T-helper 9 cell (primary cell): ENCODE measurements around the gene MYO1A.

Source experiments
- DNase-seq: peaks from one replicate; pipeline ENCODE4 v3.0.0-alpha.2; 2020
- total RNA-seq, 2 donors: gene quantifications; one replicate each; lab custom pipeline; 2026; lab: John Stamatoyannopoulos, UW

MYO1A gene
- 0 to 0.48 reads per million in 2 donors for total RNA-seq

GRCh38 chr12:57049890-57050289 lies at the start of gene MYO1A:
MYO1A (minus strand) TSS chr12:57050129; CDS start chr12:57048323, 1,806 bp downstream.
- no peak for DNase-seq

GRCh38 chr12:57099047-57099714 lies 49.3 kb upstream of the MYO1A start:
- no peak for DNase-seq

GRCh38 chr12:57098546-57098945 lies 48.6 kb upstream of the MYO1A start:
- no peak for DNase-seq

- DNase-seq, result no peak
Measured at GRCh38 chr12:57097554-57097835, 47.6 kb upstream of the MYO1A start.

DNA sequence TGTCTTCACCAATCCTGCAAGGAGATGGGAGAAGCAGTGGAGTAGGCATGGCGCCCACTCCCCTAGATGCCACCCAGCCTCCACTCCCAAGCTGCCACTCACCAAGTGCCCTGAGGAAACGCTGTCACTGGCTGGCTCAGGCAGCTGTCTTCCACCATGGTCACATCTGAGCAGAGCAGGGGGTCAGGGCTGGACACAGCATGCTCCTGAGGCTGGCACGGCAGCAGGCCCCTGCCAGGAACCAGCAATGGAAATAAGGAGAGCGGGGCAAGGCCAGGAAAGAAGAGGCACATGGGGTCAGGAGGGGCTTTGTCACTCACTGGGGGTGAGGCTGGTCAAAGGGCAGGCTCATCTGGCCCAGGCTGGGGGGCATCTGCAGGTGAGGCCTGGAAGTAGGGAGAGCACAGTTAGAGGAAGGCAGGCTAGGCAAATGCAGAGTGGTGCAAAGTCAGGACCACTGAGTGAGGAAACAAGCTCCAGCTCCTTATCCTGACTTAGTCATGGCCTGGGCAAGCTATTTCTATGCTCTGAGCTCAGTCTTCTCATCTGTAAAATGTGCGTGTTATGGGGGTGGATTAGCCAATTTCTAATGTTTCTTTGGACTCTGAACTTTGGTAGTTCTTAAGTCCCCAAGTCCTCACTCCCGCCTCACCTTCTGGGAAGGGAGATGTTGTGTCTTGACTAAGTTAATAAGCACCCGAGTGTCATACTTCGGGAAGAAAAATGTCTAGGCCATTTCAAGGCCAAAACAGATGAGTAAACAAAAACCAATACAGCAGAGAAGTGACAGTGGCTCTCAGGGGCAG lies 47.0 kb upstream of the MYO1A start:
- DNase-seq, result no peak

DNA sequence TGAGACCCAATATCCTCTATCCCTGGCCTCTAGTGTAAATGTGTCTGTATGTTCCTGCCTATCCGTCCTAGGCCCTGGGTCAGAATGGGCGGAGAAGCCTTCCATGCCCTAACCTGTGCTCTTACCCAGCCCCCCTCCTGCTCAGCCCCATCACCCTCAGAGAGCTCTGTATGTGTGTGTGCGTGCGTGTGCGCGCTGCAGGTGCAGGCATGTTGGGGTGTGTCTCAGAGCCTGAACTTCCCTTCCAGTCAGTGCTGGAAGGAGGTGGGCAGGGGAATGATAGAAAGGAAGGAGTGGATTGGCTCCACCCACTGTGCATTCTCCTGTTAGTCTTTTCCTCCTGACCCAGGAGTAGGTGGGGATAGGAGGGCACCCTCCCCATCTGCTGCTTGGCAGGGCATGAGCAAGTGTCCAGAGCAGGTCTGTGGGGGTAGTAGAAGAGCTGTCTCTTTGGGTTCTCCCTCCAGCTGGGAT lies 46.2 kb upstream of the MYO1A start:
- DNase-seq, result no peak

DNA sequence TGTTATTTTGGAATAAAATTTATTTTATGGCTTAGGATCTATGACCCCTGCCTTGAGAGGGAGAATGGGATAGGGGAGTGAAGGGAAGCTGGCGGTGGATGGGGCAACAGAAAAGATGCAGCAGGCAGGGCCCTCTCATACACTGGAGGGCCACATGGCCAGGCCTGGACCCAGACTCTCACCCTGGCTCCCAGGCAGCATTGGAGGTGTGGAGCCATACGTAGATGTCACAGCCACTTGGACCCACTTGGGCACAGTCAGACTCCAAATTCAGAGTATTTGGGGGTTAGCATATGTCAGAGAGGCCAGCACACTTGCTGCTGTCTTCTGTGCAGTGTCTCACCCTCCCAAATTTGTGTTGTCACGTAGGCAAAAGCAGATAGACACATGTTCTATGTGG lies 45.5 kb upstream of the MYO1A start:
- DNase-seq, result no peak

DNA sequence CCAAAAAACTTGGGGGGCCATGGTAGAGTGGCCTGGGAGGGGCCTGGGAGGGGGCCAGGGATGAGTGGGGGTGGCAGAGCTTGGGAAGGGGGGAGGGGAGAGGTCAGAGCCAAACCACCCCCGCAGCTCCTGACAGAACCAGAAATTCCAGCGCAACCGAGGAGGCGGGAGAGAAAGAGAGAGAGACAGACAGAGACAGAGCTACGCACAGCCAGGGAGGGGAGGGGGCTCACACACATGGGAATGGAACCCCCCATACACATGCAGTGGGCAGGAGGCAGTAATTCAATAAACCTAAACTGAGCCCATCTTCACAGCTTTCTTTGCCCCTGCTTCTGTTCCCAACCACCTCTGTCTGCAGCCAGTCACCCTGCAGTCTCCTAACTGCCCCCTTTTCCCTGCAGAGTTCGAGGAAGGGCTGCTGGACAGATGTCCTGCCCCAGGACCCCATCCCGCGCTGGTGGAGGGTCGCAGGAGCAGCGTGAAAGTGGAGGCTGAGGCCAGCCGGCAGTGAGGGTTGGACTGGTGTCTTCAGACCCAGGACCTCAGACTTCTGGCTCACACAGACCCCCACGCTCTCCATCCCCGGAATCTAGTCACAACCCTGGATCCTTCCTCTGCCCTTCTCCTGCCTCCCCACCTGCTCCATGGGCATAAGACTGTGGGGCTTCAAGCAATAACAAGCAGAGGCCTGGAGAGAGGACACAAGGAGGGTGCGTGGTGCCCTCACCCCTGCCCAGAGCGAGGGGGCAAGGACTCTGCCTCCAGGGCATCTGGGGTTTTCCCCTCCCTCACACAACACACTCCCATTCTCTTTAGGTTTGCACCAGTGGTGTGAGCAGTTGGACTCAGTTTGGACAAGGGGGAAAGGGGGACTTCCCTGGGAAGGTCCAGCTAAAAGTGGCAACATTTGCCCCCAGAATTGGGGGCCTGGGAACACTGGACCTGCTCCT lies 44.6 kb upstream of the MYO1A start:
- no peak for DNase-seq

GRCh38 chr12:57093415-57094207 lies 43.7 kb upstream of the MYO1A start:
- DNase-seq, result peak; percentile 41

DNA sequence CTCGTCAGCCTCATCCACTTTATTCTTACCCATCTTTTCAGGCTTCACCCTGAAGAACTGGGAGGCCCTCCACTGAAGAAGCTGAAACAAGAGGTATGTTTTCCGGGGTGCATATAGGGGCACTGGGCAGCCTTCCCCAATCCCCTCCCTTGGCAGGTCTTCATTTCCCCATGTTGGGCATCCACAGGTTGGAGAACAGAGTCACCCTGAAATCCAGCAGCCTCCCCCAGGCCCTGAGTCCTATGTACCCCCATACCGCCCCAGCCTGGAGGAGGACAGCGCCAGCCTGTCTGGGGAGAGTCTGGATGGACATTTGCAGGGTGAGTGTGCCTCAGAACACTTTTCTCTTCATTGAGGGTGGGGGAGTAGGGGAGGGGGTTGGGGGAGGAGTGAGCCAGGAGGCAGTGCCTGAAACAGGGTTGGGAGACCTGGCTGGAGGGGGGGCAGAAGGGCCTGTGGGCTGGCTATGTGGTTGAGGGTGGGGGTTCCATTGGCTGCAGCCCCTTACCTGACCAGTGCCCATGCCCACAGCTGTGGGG lies 43.0 kb upstream of the MYO1A start:
- no peak for DNase-seq

DNA sequence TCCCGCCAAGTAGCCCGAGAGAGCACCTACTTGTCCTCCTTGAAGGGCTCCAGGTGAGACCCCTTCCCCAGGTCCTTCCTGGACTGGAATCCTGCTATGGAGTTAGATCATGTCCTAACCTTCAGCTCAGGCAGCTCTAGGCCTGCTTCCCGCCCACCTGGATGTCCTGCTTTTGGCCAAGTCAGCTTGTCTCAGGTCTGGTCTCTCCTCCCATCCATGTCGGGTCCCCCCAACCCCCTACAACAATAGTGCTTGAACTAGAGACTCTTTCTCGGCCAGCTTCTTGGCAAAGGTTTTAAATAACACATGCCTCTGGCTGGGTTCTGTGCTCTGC lies 42.6 kb upstream of the MYO1A start:
- DNase-seq, result no peak

DNA sequence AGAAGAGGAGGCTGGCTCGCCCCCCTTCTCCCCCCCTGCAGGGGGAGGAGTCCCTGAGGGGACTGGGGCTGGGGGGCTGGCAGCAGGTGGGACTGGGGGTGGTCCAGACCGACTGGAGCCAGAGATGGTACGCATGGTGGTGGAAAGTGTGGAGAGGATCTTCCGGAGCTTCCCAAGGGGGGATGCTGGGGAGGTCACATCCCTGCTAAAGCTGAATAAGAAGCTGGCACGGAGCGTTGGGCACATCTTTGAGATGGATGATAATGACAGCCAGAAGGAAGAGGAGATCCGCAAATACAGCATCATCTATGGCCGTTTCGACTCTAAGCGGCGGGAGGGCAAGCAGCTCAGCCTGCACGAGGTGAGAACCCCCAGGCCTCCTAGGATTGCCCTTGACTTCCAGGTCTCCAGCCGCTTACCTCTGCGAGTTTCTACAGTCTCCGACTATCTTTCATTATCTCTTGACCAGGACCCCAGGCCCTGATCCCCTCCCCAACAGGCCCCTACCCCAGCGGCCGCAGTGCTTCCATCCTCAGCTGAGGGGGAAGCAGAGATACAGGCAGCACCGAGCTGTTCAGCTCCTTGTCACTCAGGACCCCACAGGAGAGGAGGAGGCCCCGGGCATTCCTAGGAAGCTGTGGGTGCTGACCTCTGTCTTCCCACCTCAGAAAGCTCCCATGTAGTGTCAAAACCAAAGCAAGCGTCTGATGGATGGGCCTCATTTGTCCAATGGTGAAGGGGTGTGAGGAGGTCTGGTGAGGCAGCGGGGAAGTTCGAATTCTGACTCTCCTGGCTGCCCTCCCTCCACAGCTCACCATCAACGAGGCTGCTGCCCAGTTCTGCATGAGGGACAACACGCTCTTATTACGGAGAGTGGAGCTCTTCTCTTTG lies 42.0 kb upstream of the MYO1A start:
- no peak for DNase-seq

GRCh38 chr12:57090924-57091637 lies 41.2 kb upstream of the MYO1A start:
- DNase-seq, result no peak

DNA sequence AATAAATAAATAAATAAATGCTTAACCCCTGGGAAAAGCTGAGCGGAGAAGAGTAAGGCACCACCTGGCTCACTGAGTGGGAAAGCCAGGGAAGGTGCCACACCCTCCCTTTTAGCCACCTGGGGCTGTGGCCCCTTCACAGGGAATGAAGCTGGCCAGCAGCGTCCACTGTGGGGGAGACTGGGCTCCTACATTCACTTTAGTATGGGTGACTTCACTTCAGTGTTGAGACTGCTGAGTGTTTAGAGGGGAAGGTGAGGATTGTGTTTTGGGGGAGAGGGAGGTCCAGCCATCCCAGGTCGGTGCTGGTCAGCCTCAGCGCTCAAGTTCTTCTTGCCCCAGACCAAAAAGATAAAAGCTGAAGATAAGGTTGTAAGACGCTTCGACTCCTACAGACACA lies 40.6 kb upstream of the MYO1A start:
- DNase-seq, result no peak

- DNase-seq, result peak; percentile 24
Measured at GRCh38 chr12:57089271-57090245, 39.6 kb upstream of the MYO1A start.

GRCh38 chr12:57088354-57089270 lies 38.7 kb upstream of the MYO1A start, which contains the start of gene NAB2:
NAB2 (plus strand) TSS chr12:57089114; CDS start chr12:57089272, 158 bp downstream.
- peak; percentile 94 for DNase-seq

GRCh38 chr12:57087691-57088353 lies 37.9 kb upstream of the MYO1A start:
- DNase-seq, result peak; percentile 68
